Endothelial cell of umbilical vein (primary cell): ENCODE results near the gene FEN1. TPM values are rescaled to one million over a fixed set of nuclear protein-coding genes. Genes with fewer than 3 reads are reported as not detected.

Source experiments
- BruUV-seq: library from RNA; stranded (reverse); fragments of 400-500 nt; replicated peaks from 2 replicates; lab custom pipeline; 2021; lab: Mats Ljungman, UMichigan
- CTCF ChIA-PET: fragments of 300-600, 350-600 bp; sonication (Branson Sonifier 250); formaldehyde crosslinking; loops from one replicate; lab custom pipeline; 2021; ENCODE audit warnings: antibody characterized with exemption, inconsistent platforms; lab: Charles Lee
- POLR2A ChIA-PET: fragments of 300-600, 350-600 bp; sonication (Branson Sonifier 250); formaldehyde crosslinking; loops from one replicate; lab custom pipeline; 2021; ENCODE audit warnings: antibody characterized with exemption, inconsistent platforms; lab: Charles Lee
- DNase-seq: peaks from one replicate; pipeline ENCODE4 v3.0.0-alpha.2; 2011; ENCODE audit warnings: low read depth, low spot score
- FAIRE-seq: peaks from 2 replicates; lab custom pipeline; 2011; peaks lifted over from hg19 to GRCh38; lab: Jason Lieb, UNC
- H2AFZ ChIP-seq: 2 replicates; pipeline ENCODE4 v1.6.0; 2012; ENCODE audit warnings: low read depth, low read length, control low read depth, inconsistent platforms
- H3K27ac ChIP-seq: 2 replicates; pipeline ENCODE4 v1.5.1; 2011; ENCODE audit warnings: low read depth, mild to moderate bottlenecking, control low read depth, low read length, moderate library complexity; ENCODE audit not compliant: insufficient read depth
- H3K27me3 ChIP-seq, 2 experiments: 2 replicates each; pipeline versions ENCODE4 v1.6.0 to v1.6.1; 2011; ENCODE audit warnings: low read length in 2 of 2, mixed read lengths in 1 of 2; ENCODE audit not compliant: control insufficient read depth in 2 of 2, insufficient read depth in 2 of 2
- H3K36me3 ChIP-seq, 2 experiments: 2 replicates in 1 of 2; 3 replicates in 1 of 2; pipeline ENCODE4 v1.5.1; 2011; ENCODE audit warnings: low read length in 2 of 2, mild to moderate bottlenecking in 1 of 2, moderate library complexity in 1 of 2; ENCODE audit not compliant: control insufficient read depth in 2 of 2, insufficient read depth in 2 of 2; ENCODE audit errors: extremely low read depth in 1 of 2
- H3K4me1 ChIP-seq: 3 replicates; pipeline ENCODE4 v1.5.1; 2011; ENCODE audit warnings: mild to moderate bottlenecking, low read length; ENCODE audit not compliant: control insufficient read depth, insufficient read depth; ENCODE audit errors: extremely low read depth
- H3K4me2 ChIP-seq: 2 replicates; pipeline ENCODE4 v1.6.1; 2011; ENCODE audit warnings: low read length, control low read depth, mixed read lengths; ENCODE audit not compliant: insufficient read depth
- H3K4me3 ChIP-seq, 3 experiments: fragments of 200-600 bp in 1 of 3; sonication (generic), shearing (Covaris generic) in 1 of 3; replicated peaks in 1 of 3; 2 replicates each; pipeline ENCODE4 v1.5.1; 2011 to 2016; ENCODE audit warnings: control low read depth in 3 of 3, low read length in 3 of 3, mild to moderate bottlenecking in 2 of 3, inconsistent platforms in 1 of 3, low read depth in 1 of 3, moderate library complexity in 1 of 3; ENCODE audit not compliant: insufficient read depth in 1 of 3
- H3K79me2 ChIP-seq: 2 replicates; pipeline ENCODE4 v1.6.0; 2012; ENCODE audit warnings: low read length, inconsistent platforms; ENCODE audit not compliant: control insufficient read depth, insufficient read depth
- H3K9ac ChIP-seq: replicated peaks from 2 replicates; pipeline ENCODE3; 2011; ENCODE audit warnings: low read length, control low read depth; ENCODE audit not compliant: insufficient read depth; ENCODE audit errors: extremely low read depth
- H3K9me1 ChIP-seq: replicated peaks from 3 replicates; pipeline ENCODE4 v1.6.0; 2011; ENCODE audit warnings: mild to moderate bottlenecking, low read length; ENCODE audit not compliant: control insufficient read depth, insufficient read depth; ENCODE audit errors: extremely low read depth
- H3K9me3 ChIP-seq: replicated peaks from 2 replicates; pipeline ENCODE4 v1.5.1; 2012; ENCODE audit warnings: low read length, inconsistent platforms; ENCODE audit not compliant: control insufficient read depth, insufficient read depth
- H4K20me1 ChIP-seq: replicated peaks from 2 replicates; pipeline ENCODE3; 2011; ENCODE audit warnings: mild to moderate bottlenecking, low read length; ENCODE audit not compliant: control insufficient read depth, insufficient read depth; ENCODE audit errors: extremely low read depth
- CTCF ChIP-seq, 2 donors: IDR thresholded peaks; 1 replicate in 1 of 2; 2 replicates in 1 of 2; pipeline ENCODE4 v1.5.1; 2011; ENCODE audit warnings: low read length in 2 of 2, mild to moderate bottlenecking in 2 of 2, moderate library complexity in 2 of 2, control low read depth in 1 of 2, inconsistent platforms in 1 of 2, low read depth in 1 of 2; ENCODE audit not compliant: insufficient read depth in 1 of 2; ENCODE audit errors: extremely low read depth in 1 of 2
- FOS ChIP-seq: IDR thresholded peaks from 2 replicates; pipeline ENCODE4 v1.6.1; 2011; ENCODE audit warnings: mild to moderate bottlenecking, low read length, moderate library complexity, borderline replicate concordance; ENCODE audit not compliant: insufficient read depth
- GATA2 ChIP-seq: IDR thresholded peaks from 2 replicates; pipeline ENCODE4 v1.7.0; 2011; ENCODE audit warnings: low read depth, mild to moderate bottlenecking, moderate library complexity, mixed read lengths, low read length; ENCODE audit not compliant: insufficient read length, insufficient read depth
- MAX ChIP-seq: IDR thresholded peaks from 2 replicates; pipeline ENCODE4 v1.6.1; 2011; ENCODE audit not compliant: insufficient read depth, insufficient read length
- MYC ChIP-seq: IDR thresholded peaks from one replicate; pipeline ENCODE4 v1.6.1; 2011; ENCODE audit warnings: mild to moderate bottlenecking, low read depth, low read length
- POLR2A ChIP-seq: IDR thresholded peaks from 2 replicates; pipeline ENCODE4 v1.6.1; 2012; ENCODE audit warnings: low read depth, mild to moderate bottlenecking, control low read depth, low read length
- POLR2AphosphoS5 ChIP-seq: IDR thresholded peaks from 2 replicates; pipeline ENCODE4 v1.6.1; 2012; ENCODE audit warnings: low read depth, mild to moderate bottlenecking, control low read depth, low read length, moderate library complexity; ENCODE audit not compliant: insufficient read depth
- dilution Hi-C: fragments of 300-500 bp; cut with MboI; formaldehyde crosslinking; loops from one replicate; pipeline ENCODE4 v1.15.0; 2019; ENCODE audit warnings: low sequenced_read_pairs; ENCODE audit not compliant: extremely low pct_ligation_motif_present
- intact Hi-C: fragments of 100-400 bp; cut with micrococcal nuclease; formaldehyde crosslinking; loops from one replicate; pipeline ENCODE4 v1.10.0; 2022
- polyA plus RNA-seq, 4 experiments: library from polyadenylated mRNA; depleted of rRNA in 3 of 4; stranded (reverse) in 3 of 4; unstranded in 1 of 4; fragments of >200 nt; gene quantifications; 2 replicates each; pipeline versions ENCODE4 v1.2.1 to v1.2.3, GENCODE V29; 2011 to 2012; ENCODE audit warnings: missing spikeins in 1 of 4
- total RNA-seq: library from RNA; stranded (reverse); gene quantifications from 2 replicates; pipeline ENCODE4 v1.2.3, GENCODE V29; 2021

FEN1 gene
- total and polyA plus RNA-seq, 2 donors (not counting 3 experiments of a cell fraction or from before 2014, with no cell fraction given) = 29.3 to 60.5 TPM

- peak within 1 kb of the TSS; percentile 77 for H3K4me2 ChIP-seq
- intact Hi-C loops (loop anchor here (1.0 kb wide), 2 partner anchors 10 to 35 kb away; partner anchors contain the start of genes FADS1, FEN1 and TMEM258), dilution Hi-C loops (no loop called here)
- H3K9me1 ChIP-seq = no peaks in the 10 kb centered on the region
- H3K4me1 ChIP-seq = peaks cover 40% of the 10 kb centered on the region
- CTCF ChIA-PET = interaction anchor here (1.0 to 3.6 kb wide), 9 partner anchors 8 to 280 kb away, joined by 3 to 50 read pairs (median 4); partner anchors contain the start of gene FADS1
- H3K4me3 ChIP-seq = peak within 1 kb of the TSS; percentile 69 to 93 (median 76)
- peak within 1 kb of the TSS; percentile 90 for H3K9ac ChIP-seq
- H3K27ac ChIP-seq = peak within 1 kb of the TSS; percentile 86
- DNase-seq (peak; percentile 93), FAIRE-seq (peak; percentile 98)
- H3K36me3 ChIP-seq = peaks cover 0 to 2% of the 10 kb centered on the region in 2 experiments
- BruUV-seq = no TSS peak
- peak within 1 kb of the TSS; percentile 15 for H2AFZ ChIP-seq
- peaks cover 4% of the 10 kb centered on the region for H4K20me1 ChIP-seq
- no peaks in the 10 kb centered on the region for H3K9me3 ChIP-seq
- POLR2A ChIA-PET = interaction anchor here (4.3 kb wide), 1 partner anchor 11 kb away, joined by 36 read pairs; the partner anchor contains the start of gene FADS1
- TF ChIP-seq MAX (peak; percentile 52), CTCF (IDR thresholded peaks at IDR 0.05; ENCODE audit: extremely low read depth in 1 of 2, insufficient read depth in 1 of 2, low read depth in 1 of 2, low read length in 2 of 2) (peak; percentile 12 to 28), FOS (no peak), POLR2AphosphoS5 (peak; percentile 82), POLR2A (no peak), MYC (peak; percentile 65), GATA2 (peak; percentile 11)
- H3K79me2 ChIP-seq = peaks cover 48% of the 10 kb centered on the region
- H3K27me3 ChIP-seq = no peaks in the 10 kb centered on the region
Measured at GRCh38 chr11:61827571-61828378, 35.1 kb downstream of the FEN1 start, which contains the start of gene FADS2. Gene FADS2, plus strand, starts transcription at chr11:61828300. Its CDS starts 91 bp downstream, at chr11:61828391.
